H9 (cell line): ENCODE measurements around the gene SPRED1. TPM values are rescaled to one million over a fixed set of nuclear protein-coding genes. Genes with fewer than 3 reads are reported as not detected.
A peak's percentile ranks its signal among the peaks of the same experiment; 100 is the strongest.

Source experiments
- DNase-seq: peaks from one replicate; pipeline ENCODE4 v3.0.0-alpha.2; 2017
- H2AFZ ChIP-seq: one replicate; pipeline ENCODE4 v1.6.1; 2013; ENCODE audit warnings: mild to moderate bottlenecking, low read length, control low read depth, moderate library complexity
- H2AK5ac ChIP-seq: 2 replicates; pipeline ENCODE4 v1.6.1; 2013; ENCODE audit warnings: low read length, control low read depth, mixed read lengths; ENCODE audit not compliant: insufficient read length
- H2BK120ac ChIP-seq: one replicate; pipeline ENCODE4 v1.6.1; 2013; ENCODE audit warnings: low read depth, mild to moderate bottlenecking, low read length, control low read depth, inconsistent platforms; ENCODE audit not compliant: poor library complexity, severe bottlenecking
- H2BK12ac ChIP-seq: 2 replicates; pipeline ENCODE4 v1.6.1; 2013; ENCODE audit warnings: low read length, control low read depth, mixed read lengths, low read depth; ENCODE audit not compliant: insufficient read length
- H2BK15ac ChIP-seq: 2 replicates; pipeline ENCODE4 v1.6.1; 2013; ENCODE audit warnings: low read depth, low read length, control low read depth
- H2BK20ac ChIP-seq: one replicate; pipeline ENCODE4 v1.6.1; 2013; ENCODE audit warnings: low read depth, mild to moderate bottlenecking, low read length, control low read depth, inconsistent platforms; ENCODE audit not compliant: poor library complexity, severe bottlenecking
- H2BK5ac ChIP-seq: 2 replicates; pipeline ENCODE4 v1.6.1; 2013; ENCODE audit warnings: low read length, control low read depth, mixed read lengths; ENCODE audit not compliant: insufficient read length
- H3K14ac ChIP-seq: 2 replicates; pipeline ENCODE4 v1.6.1; 2013; ENCODE audit warnings: low read length, control low read depth; ENCODE audit not compliant: insufficient read depth
- H3K18ac ChIP-seq: 2 replicates; pipeline ENCODE4 v1.6.1; 2013; ENCODE audit warnings: low read depth, mild to moderate bottlenecking, mixed read lengths, low read length, control low read depth; ENCODE audit not compliant: insufficient read length
- H3K23ac ChIP-seq: 2 replicates; pipeline ENCODE4 v1.6.1; 2013; ENCODE audit warnings: low read length, control low read depth, mixed read lengths, low read depth; ENCODE audit not compliant: insufficient read length
- H3K23me2 ChIP-seq: 2 replicates; pipeline ENCODE4 v1.6.1; 2013; ENCODE audit warnings: low read depth, mild to moderate bottlenecking, mixed read lengths, low read length, control low read depth; ENCODE audit not compliant: insufficient read length, poor library complexity, severe bottlenecking
- H3K27ac ChIP-seq: 2 replicates; pipeline ENCODE4 v1.5.1; 2013; ENCODE audit warnings: low read length, control low read depth, mixed read lengths, low read depth; ENCODE audit not compliant: insufficient read length
- H3K27me3 ChIP-seq: 2 replicates; pipeline ENCODE4 v1.6.1; 2013; ENCODE audit warnings: low read length, control low read depth, inconsistent platforms; ENCODE audit not compliant: insufficient read depth
- H3K4ac ChIP-seq: 2 replicates; pipeline ENCODE4 v1.6.1; 2013; ENCODE audit warnings: low read depth, mild to moderate bottlenecking, control low read depth, inconsistent platforms, low read length, moderate library complexity
- H3K4me1 ChIP-seq: 2 replicates; pipeline ENCODE4 v1.6.1; 2013; ENCODE audit warnings: low read length, control low read depth, inconsistent platforms; ENCODE audit not compliant: insufficient read depth
- H3K4me2 ChIP-seq: 2 replicates; pipeline ENCODE4 v1.6.1; 2013; ENCODE audit warnings: low read length, control low read depth, mixed read lengths; ENCODE audit not compliant: insufficient read length, insufficient read depth
- H3K56ac ChIP-seq: 2 replicates; pipeline ENCODE4 v1.6.1; 2013; ENCODE audit warnings: low read depth, mild to moderate bottlenecking, mixed read lengths, low read length, control low read depth; ENCODE audit not compliant: insufficient read length
- H3K79me1 ChIP-seq: 2 replicates; pipeline ENCODE4 v1.6.1; 2013; ENCODE audit warnings: low read depth, mild to moderate bottlenecking, moderate library complexity, low read length, control low read depth, inconsistent platforms; ENCODE audit not compliant: insufficient read depth, poor library complexity, severe bottlenecking
- H3K79me2 ChIP-seq: 2 replicates; pipeline ENCODE4 v1.6.1; 2013; ENCODE audit warnings: low read length, control low read depth, inconsistent platforms; ENCODE audit not compliant: insufficient read depth
- H3K9ac ChIP-seq: 2 replicates; pipeline ENCODE4 v1.6.1; 2013; ENCODE audit warnings: low read length, control low read depth, mixed read lengths; ENCODE audit not compliant: insufficient read length; ENCODE audit errors: extremely low read depth
- H3K9me3 ChIP-seq: one replicate; pipeline ENCODE4 v1.6.1; 2013; ENCODE audit warnings: low read depth, low read length, inconsistent platforms; ENCODE audit not compliant: control insufficient read depth
- H3T11ph ChIP-seq: one replicate; pipeline ENCODE4 v1.6.1; 2013; ENCODE audit warnings: mild to moderate bottlenecking, low read length, control low read depth, inconsistent platforms
- H4K20me1 ChIP-seq: one replicate; pipeline ENCODE4 v1.6.1; 2013; ENCODE audit not compliant: control insufficient read depth, insufficient read length, insufficient read depth
- H4K5ac ChIP-seq: 2 replicates; pipeline ENCODE4 v1.6.1; 2013; ENCODE audit warnings: low read depth, mild to moderate bottlenecking, mixed read lengths, low read length, control low read depth; ENCODE audit not compliant: insufficient read length
- H4K8ac ChIP-seq: replicated peaks from 2 replicates; pipeline ENCODE4 v1.6.1; 2013; ENCODE audit warnings: low read length, control low read depth, mixed read lengths, low read depth; ENCODE audit not compliant: insufficient read length
- H4K91ac ChIP-seq: 2 replicates; pipeline ENCODE4 v1.6.1; 2013; ENCODE audit warnings: low read depth, mild to moderate bottlenecking, moderate library complexity, mixed read lengths, low read length, control low read depth; ENCODE audit not compliant: insufficient read length
- H3K27ac Mint-ChIP-seq, 3 experiments: 2 replicates in 2 of 3; 3 replicates in 1 of 3; pipeline ENCODE4 v1.8.0; 2020 to 2021; ENCODE audit warnings: mixed read lengths in 3 of 3, mild to moderate bottlenecking in 1 of 3, moderate library complexity in 1 of 3
- H3K27me3 Mint-ChIP-seq: 2 replicates; pipeline ENCODE4 v1.8.0; 2021; ENCODE audit warnings: low read depth, mild to moderate bottlenecking, moderate library complexity, mixed read lengths
- H3K36me3 Mint-ChIP-seq, 3 experiments: 2 replicates in 2 of 3; 3 replicates in 1 of 3; pipeline ENCODE4 v1.8.0; 2020 to 2021; ENCODE audit warnings: low read depth in 3 of 3, mixed read lengths in 3 of 3; ENCODE audit not compliant: insufficient read depth in 1 of 3
- H3K4me1 Mint-ChIP-seq, 2 experiments: 2 replicates each; pipeline ENCODE4 v1.8.0; 2020; ENCODE audit warnings: mixed read lengths in 2 of 2
- H3K4me3 Mint-ChIP-seq, 2 experiments: 2 replicates in 1 of 2; 3 replicates in 1 of 2; pipeline ENCODE4 v1.8.0; 2020 to 2021; ENCODE audit warnings: mild to moderate bottlenecking in 2 of 2, mixed read lengths in 2 of 2, moderate library complexity in 1 of 2
- H3K9me3 Mint-ChIP-seq, 2 experiments: 2 replicates in 1 of 2; 3 replicates in 1 of 2; pipeline ENCODE4 v1.8.0; 2020; ENCODE audit warnings: mild to moderate bottlenecking in 2 of 2, mixed read lengths in 2 of 2, moderate library complexity in 1 of 2
- CTCF ChIP-seq: fragments of 200-600 bp; sonication (generic); conservative IDR thresholded peaks from 3 replicates; pipeline ENCODE4 v1.8.0; 2021; ENCODE audit warnings: antibody characterized with exemption, mild to moderate bottlenecking
- WGBS: extraction: QIAGEN DNeasy Blood & Tissue Kit; methylation state at CpG from one replicate; pipeline ENCODE4 v1.1.7; 2013; ENCODE audit warnings: missing lambda C conversion rate, low lambda C conversion rate, mixed read lengths; ENCODE audit not compliant: insufficient read length; ENCODE audit errors: extremely low coverage; 5-methylcytosine and 5-hydroxymethylcytosine counted together
- total RNA-seq: library from RNA; stranded (reverse); gene quantifications from 2 replicates; pipeline ENCODE4 v1.2.1, GENCODE V29; 2021

The SPRED1 gene
- total RNA-seq, 1 experiment from 2014 or later, result 41.0 TPM

GRCh38 chr15:38255690-38256089 is 3.1 kb downstream of the SPRED1 start:
- no peak overlapping the region for H2AK5ac ChIP-seq
- H2BK20ac ChIP-seq, result no peak overlapping the region
- peak overlapping the region; percentile 24 to 100; a peak in 4 of 5 replicates for H3K4me3 Mint-ChIP-seq
- no peak overlapping the region for H3K56ac ChIP-seq
- no peak overlapping the region for H3K4me2 ChIP-seq
- no peak overlapping the region for H4K5ac ChIP-seq
- peaks cover 15% of the 10 kb centered on the region for H3K23me2 ChIP-seq
- no peak overlapping the region for H2BK15ac ChIP-seq
- peaks cover 0 to 7% (median 7%) of the 10 kb centered on the region in 3 experiments; a peak in 5 of 7 replicates for H3K36me3 Mint-ChIP-seq
- no CpG with 5 or more reads among the region's 2 CpGs for WGBS
- peaks cover 43 to 47% of the 10 kb centered on the region in 2 experiments for H3K4me1 Mint-ChIP-seq
- H3K27me3 ChIP-seq, result no peaks in the 10 kb centered on the region
- no peaks in the 10 kb centered on the region for H3K79me1 ChIP-seq
- H3T11ph ChIP-seq, result no peak overlapping the region
- no peak overlapping the region for H4K8ac ChIP-seq
- no peaks in the 10 kb centered on the region for H4K20me1 ChIP-seq
- H3K14ac ChIP-seq, result no peak overlapping the region
- H3K18ac ChIP-seq, result no peak overlapping the region
- no peaks in the 10 kb centered on the region; a peak in 1 of 5 replicates for H3K9me3 Mint-ChIP-seq
- no peak overlapping the region for H2BK12ac ChIP-seq
- H2BK120ac ChIP-seq, result no peak overlapping the region
- H3K9ac ChIP-seq, result no peak overlapping the region
- no peak overlapping the region for H3K27ac ChIP-seq
- 0 out of 2 replicates have a peak, but pooled peaks cover 3% of the 10 kb centered on the region for H3K4me1 ChIP-seq
- no peaks in the 10 kb centered on the region for H3K9me3 ChIP-seq
- no peak overlapping the region for H3K27ac Mint-ChIP-seq
- no peak overlapping the region for H4K91ac ChIP-seq
- H3K4ac ChIP-seq, result no peak overlapping the region
- no peak for DNase-seq
- no peak overlapping the region for H2AFZ ChIP-seq
- no peak overlapping the region for H3K23ac ChIP-seq
- H2BK5ac ChIP-seq, result no peak overlapping the region
- no peak for TF ChIP-seq CTCF
- peaks cover 56% of the 10 kb centered on the region for H3K79me2 ChIP-seq
- H3K27me3 Mint-ChIP-seq, result no peaks in the 10 kb centered on the region; the same call in 1 of the 2 replicates
